Chondrocyte (in vitro differentiated cells): ENCODE measurements around the gene CRB2. TPM values are rescaled to one million over a fixed set of nuclear protein-coding genes. Genes with fewer than 3 reads are reported as not detected.

Experiments used
- DNase-seq: peaks from one replicate; pipeline ENCODE4 v3.0.0; 2021; ENCODE audit warnings: mixed read lengths, low spot score
- H3K27ac Mint-ChIP-seq: one replicate; pipeline ENCODE4 v1.8.0; 2021; ENCODE audit warnings: mild to moderate bottlenecking, moderate library complexity, mixed read lengths; ENCODE audit not compliant: unreplicated experiment
- H3K27me3 Mint-ChIP-seq: 2 replicates; pipeline ENCODE4 v1.8.0; 2021; ENCODE audit warnings: low read depth, mixed read lengths
- H3K36me3 Mint-ChIP-seq: 2 replicates; pipeline ENCODE4 v1.8.0; 2021; ENCODE audit warnings: low read depth, mixed read lengths
- H3K4me1 Mint-ChIP-seq: 2 replicates; pipeline ENCODE4 v1.8.0; 2021; ENCODE audit warnings: low read depth, mild to moderate bottlenecking, mixed read lengths
- H3K4me3 Mint-ChIP-seq: one replicate; pipeline ENCODE4 v1.8.0; 2021; ENCODE audit warnings: mild to moderate bottlenecking, moderate library complexity, mixed read lengths; ENCODE audit not compliant: unreplicated experiment
- H3K9me3 Mint-ChIP-seq: 2 replicates; pipeline ENCODE4 v1.8.0; 2021; ENCODE audit warnings: low read depth, mixed read lengths
- total RNA-seq: library from RNA; stranded (reverse); gene quantifications from 3 replicates; pipeline ENCODE4 v1.2.1, GENCODE V29; 2021
- TF ChIP-seq, protein P1 (sequence below): fragments of 200-600 bp; sonication (generic); IDR thresholded peaks from 2 replicates; pipeline ENCODE4 v1.5.0; 2021; ENCODE audit warnings: antibody characterized with exemption, mild to moderate bottlenecking, moderate library complexity

The CRB2 gene
- total RNA-seq, 1 donor from 2014 or later, result 0.07 TPM

DNA sequence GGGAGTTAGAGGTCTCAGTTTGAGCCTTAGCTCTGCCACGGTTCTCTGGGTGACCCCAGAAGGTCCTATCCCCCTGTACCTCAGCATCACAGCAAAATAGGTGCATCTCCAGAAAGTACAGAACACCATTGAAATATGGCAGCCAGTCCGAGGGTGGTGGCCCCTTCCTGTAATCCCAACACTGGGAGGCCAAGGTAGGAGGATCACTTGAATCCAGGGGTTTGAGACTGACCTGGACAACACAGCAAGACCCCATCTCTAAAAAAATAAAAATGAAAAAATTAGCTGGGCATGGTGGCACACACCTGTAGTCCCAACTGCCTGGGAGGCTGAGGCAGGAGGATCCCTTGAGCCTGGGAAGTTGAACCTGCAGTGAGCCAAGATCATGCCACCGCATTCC is 7.0 kb upstream of the CRB2 start:
- no peaks in the 10 kb centered on the region for H3K36me3 Mint-ChIP-seq
- TF ChIP-seq, protein P1, sequence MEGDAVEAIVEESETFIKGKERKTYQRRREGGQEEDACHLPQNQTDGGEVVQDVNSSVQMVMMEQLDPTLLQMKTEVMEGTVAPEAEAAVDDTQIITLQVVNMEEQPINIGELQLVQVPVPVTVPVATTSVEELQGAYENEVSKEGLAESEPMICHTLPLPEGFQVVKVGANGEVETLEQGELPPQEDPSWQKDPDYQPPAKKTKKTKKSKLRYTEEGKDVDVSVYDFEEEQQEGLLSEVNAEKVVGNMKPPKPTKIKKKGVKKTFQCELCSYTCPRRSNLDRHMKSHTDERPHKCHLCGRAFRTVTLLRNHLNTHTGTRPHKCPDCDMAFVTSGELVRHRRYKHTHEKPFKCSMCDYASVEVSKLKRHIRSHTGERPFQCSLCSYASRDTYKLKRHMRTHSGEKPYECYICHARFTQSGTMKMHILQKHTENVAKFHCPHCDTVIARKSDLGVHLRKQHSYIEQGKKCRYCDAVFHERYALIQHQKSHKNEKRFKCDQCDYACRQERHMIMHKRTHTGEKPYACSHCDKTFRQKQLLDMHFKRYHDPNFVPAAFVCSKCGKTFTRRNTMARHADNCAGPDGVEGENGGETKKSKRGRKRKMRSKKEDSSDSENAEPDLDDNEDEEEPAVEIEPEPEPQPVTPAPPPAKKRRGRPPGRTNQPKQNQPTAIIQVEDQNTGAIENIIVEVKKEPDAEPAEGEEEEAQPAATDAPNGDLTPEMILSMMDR, result no peak
- H3K27ac Mint-ChIP-seq, result no peak overlapping the region

DNA sequence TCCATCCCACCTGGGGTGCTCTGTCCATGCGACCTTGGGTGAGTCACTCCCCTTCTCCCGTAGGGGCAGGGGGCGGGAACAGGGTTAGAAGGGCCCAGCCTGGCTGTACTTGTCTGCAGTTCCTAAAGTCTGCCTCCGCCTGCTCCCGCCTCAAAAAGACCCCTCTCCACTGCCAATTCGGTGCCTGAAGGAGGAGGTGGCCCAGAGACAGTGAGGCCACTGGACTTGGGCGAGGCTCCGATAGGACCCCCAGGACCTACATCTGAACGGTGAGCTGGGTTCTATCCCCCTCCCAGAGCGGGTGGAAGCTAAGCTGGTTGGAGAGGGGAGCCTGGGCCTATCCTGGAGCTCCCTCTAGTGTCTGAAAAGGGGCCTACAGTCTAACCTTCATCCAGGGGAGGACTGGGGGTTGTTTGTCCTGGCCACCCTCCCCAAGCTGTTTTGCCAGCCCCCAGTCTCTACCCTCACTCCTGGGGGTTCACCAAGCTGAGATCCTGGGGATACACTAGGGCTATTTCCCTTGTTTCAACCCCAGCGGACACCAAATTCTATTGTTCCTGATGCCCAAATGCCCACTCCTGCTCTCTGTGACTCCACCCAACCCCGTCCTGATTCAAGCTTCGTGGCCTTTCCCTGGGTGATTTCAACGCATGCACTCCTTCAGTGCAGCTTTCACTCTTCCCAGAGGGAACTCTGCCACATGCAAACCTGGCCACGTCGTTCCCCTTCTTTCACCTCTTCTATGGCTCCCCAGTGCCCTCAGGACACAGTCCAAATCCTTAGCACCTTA is 6.1 kb upstream of the CRB2 start:
- peaks cover 12% of the 10 kb centered on the region for H3K27me3 Mint-ChIP-seq

More for the DNA sequence above, 7.0 kb upstream of the CRB2 start:
- no peak for DNase-seq
- Mint-ChIP-seq H3K4me1 (peaks cover 9% of the 10 kb centered on the region), H3K4me3 (no peak overlapping the region), H3K27me3 (peaks cover 9% of the 10 kb centered on the region), H3K9me3 (no peaks in the 10 kb centered on the region)

DNA sequence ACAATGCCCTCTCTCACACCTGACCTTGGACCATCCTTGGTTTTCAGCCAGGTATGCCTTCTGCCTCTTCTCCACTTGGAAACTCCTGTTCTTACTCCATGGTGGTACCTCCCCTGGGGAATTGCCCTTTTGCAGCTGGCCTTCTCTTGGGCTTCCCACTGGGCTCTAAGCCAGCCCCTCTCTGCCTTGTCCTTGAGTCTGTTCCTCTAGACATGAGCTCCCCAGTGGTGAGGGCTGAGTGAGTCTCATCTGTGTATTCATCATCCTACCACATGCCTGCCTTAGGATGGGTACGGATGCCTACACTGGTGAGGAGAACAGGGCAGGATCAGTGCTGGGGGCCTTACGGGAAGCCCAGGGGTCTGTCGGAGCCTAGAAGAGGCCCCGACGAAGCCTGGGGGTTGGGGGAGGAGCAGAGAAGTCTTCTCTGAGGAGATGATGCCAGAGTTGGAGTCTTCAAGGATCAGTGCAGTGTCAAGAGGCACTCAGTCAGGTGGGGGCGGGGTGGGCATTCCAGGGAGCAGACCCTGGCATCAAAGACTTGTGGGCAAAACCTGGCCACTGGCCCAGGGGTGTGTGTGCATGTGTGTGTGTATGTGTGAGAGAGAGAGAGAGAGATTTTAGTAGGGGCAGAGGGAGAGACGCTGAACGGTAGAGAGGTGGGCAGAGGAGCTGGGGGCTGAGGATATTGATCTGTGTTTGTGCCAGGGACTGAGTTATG is 5.2 kb upstream of the CRB2 start:
- TF ChIP-seq, protein P1, result no peak
- Mint-ChIP-seq H3K36me3 (no peaks in the 10 kb centered on the region), H3K27me3 (peaks cover 15% of the 10 kb centered on the region), H3K4me3 (no peak overlapping the region), H3K27ac (no peak overlapping the region), H3K4me1 (peaks cover 11% of the 10 kb centered on the region), H3K9me3 (no peaks in the 10 kb centered on the region)
- DNase-seq, result no peak

More for the DNA sequence above, 6.1 kb upstream of the CRB2 start:
- peaks cover 11% of the 10 kb centered on the region for H3K4me1 Mint-ChIP-seq
- no peak overlapping the region for H3K4me3 Mint-ChIP-seq
- H3K36me3 Mint-ChIP-seq, result no peaks in the 10 kb centered on the region
- no peak for DNase-seq
- H3K9me3 Mint-ChIP-seq, result no peaks in the 10 kb centered on the region
- no peak overlapping the region for H3K27ac Mint-ChIP-seq
- TF ChIP-seq, protein P1, result peak; percentile 97

DNA sequence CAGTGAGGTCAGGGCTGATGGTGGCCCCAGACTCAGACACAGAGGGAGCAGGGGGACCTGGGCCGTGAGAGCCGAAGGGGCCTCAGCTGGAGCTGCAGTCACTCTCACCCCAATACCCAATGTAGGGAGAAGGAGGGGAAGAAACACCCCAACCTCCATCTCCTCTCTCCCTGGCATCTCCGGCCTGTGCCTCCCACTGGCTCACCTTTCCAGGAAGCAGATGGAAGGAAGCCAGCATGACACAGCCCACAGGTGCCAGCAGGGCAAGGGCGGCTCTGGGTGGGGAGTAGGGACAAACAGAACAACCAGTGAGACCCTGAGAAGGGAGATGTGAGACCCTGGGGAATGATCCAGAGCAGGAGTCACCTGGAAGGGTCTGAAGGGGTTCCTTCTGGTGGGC is 3.0 kb upstream of the CRB2 start:
- H3K27me3 Mint-ChIP-seq, result peaks cover 15% of the 10 kb centered on the region
- DNase-seq, result no peak
- H3K27ac Mint-ChIP-seq, result no peak overlapping the region
- peaks cover 11% of the 10 kb centered on the region for H3K4me1 Mint-ChIP-seq
- H3K36me3 Mint-ChIP-seq, result no peaks in the 10 kb centered on the region
- no peak overlapping the region for H3K4me3 Mint-ChIP-seq
- H3K9me3 Mint-ChIP-seq, result no peaks in the 10 kb centered on the region
- TF ChIP-seq, protein P1, result no peak

DNA sequence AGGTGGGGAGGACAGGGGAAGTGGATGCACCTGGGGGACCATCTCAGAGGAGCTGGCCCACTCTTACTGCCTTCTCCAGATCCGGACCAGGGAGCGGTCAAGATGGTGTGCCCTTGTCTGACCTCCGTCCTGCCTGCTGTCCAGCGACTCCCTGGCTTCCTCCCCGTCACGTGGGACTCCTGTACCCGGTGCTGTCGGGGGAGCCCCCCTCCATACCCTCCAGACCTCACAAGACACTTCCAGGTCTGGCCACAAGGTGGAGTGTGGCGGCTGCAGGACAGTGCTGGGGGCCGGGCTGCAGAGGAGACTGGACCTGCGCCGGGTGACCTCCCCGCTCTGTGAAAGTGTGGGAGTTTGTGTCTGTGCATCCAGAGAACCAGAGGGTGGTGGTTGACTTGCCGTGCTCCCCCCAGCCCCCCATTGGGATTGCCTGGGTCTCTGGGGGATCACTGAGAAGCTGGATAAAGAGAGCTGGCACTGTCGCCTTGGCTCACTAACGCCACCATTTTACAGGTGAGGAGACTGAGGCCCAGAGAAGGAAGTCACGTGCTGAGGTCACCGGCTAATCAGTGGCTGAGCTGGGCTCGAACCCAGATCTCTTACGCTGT is 1.9 kb upstream of the CRB2 start:
- DNase-seq, result no peak
- Mint-ChIP-seq H3K36me3 (no peaks in the 10 kb centered on the region), H3K27ac (no peak overlapping the region), H3K27me3 (peaks cover 15% of the 10 kb centered on the region), H3K9me3 (no peaks in the 10 kb centered on the region), H3K4me3 (no peak overlapping the region), H3K4me1 (peaks cover 11% of the 10 kb centered on the region)
- TF ChIP-seq, protein P1, result peak; percentile 90
